H9 (cell line): Measurements from ENCODE around the gene MAN1A1. TPM values are rescaled to one million over a fixed set of nuclear protein-coding genes. Genes with fewer than 3 reads are reported as not detected.

ENCODE experiments used
- DNase-seq: peaks from one replicate; pipeline ENCODE4 v3.0.0-alpha.2; 2017
- H2AFZ ChIP-seq: one replicate; pipeline ENCODE4 v1.6.1; 2013; ENCODE audit warnings: mild to moderate bottlenecking, low read length, control low read depth, moderate library complexity
- H2AK5ac ChIP-seq: 2 replicates; pipeline ENCODE4 v1.6.1; 2013; ENCODE audit warnings: low read length, control low read depth, mixed read lengths; ENCODE audit not compliant: insufficient read length
- H2BK120ac ChIP-seq: one replicate; pipeline ENCODE4 v1.6.1; 2013; ENCODE audit warnings: low read depth, mild to moderate bottlenecking, low read length, control low read depth, inconsistent platforms; ENCODE audit not compliant: poor library complexity, severe bottlenecking
- H2BK12ac ChIP-seq: 2 replicates; pipeline ENCODE4 v1.6.1; 2013; ENCODE audit warnings: low read length, control low read depth, mixed read lengths, low read depth; ENCODE audit not compliant: insufficient read length
- H2BK15ac ChIP-seq: 2 replicates; pipeline ENCODE4 v1.6.1; 2013; ENCODE audit warnings: low read depth, low read length, control low read depth
- H2BK20ac ChIP-seq: one replicate; pipeline ENCODE4 v1.6.1; 2013; ENCODE audit warnings: low read depth, mild to moderate bottlenecking, low read length, control low read depth, inconsistent platforms; ENCODE audit not compliant: poor library complexity, severe bottlenecking
- H2BK5ac ChIP-seq: 2 replicates; pipeline ENCODE4 v1.6.1; 2013; ENCODE audit warnings: low read length, control low read depth, mixed read lengths; ENCODE audit not compliant: insufficient read length
- H3K14ac ChIP-seq: 2 replicates; pipeline ENCODE4 v1.6.1; 2013; ENCODE audit warnings: low read length, control low read depth; ENCODE audit not compliant: insufficient read depth
- H3K18ac ChIP-seq: 2 replicates; pipeline ENCODE4 v1.6.1; 2013; ENCODE audit warnings: low read depth, mild to moderate bottlenecking, mixed read lengths, low read length, control low read depth; ENCODE audit not compliant: insufficient read length
- H3K23ac ChIP-seq: 2 replicates; pipeline ENCODE4 v1.6.1; 2013; ENCODE audit warnings: low read length, control low read depth, mixed read lengths, low read depth; ENCODE audit not compliant: insufficient read length
- H3K23me2 ChIP-seq: 2 replicates; pipeline ENCODE4 v1.6.1; 2013; ENCODE audit warnings: low read depth, mild to moderate bottlenecking, mixed read lengths, low read length, control low read depth; ENCODE audit not compliant: insufficient read length, poor library complexity, severe bottlenecking
- H3K27ac ChIP-seq: 2 replicates; pipeline ENCODE4 v1.5.1; 2013; ENCODE audit warnings: low read length, control low read depth, mixed read lengths, low read depth; ENCODE audit not compliant: insufficient read length
- H3K27me3 ChIP-seq: 2 replicates; pipeline ENCODE4 v1.6.1; 2013; ENCODE audit warnings: low read length, control low read depth, inconsistent platforms; ENCODE audit not compliant: insufficient read depth
- H3K4ac ChIP-seq: 2 replicates; pipeline ENCODE4 v1.6.1; 2013; ENCODE audit warnings: low read depth, mild to moderate bottlenecking, control low read depth, inconsistent platforms, low read length, moderate library complexity
- H3K4me1 ChIP-seq: 2 replicates; pipeline ENCODE4 v1.6.1; 2013; ENCODE audit warnings: low read length, control low read depth, inconsistent platforms; ENCODE audit not compliant: insufficient read depth
- H3K4me2 ChIP-seq: 2 replicates; pipeline ENCODE4 v1.6.1; 2013; ENCODE audit warnings: low read length, control low read depth, mixed read lengths; ENCODE audit not compliant: insufficient read length, insufficient read depth
- H3K56ac ChIP-seq: 2 replicates; pipeline ENCODE4 v1.6.1; 2013; ENCODE audit warnings: low read depth, mild to moderate bottlenecking, mixed read lengths, low read length, control low read depth; ENCODE audit not compliant: insufficient read length
- H3K79me1 ChIP-seq: 2 replicates; pipeline ENCODE4 v1.6.1; 2013; ENCODE audit warnings: low read depth, mild to moderate bottlenecking, moderate library complexity, low read length, control low read depth, inconsistent platforms; ENCODE audit not compliant: insufficient read depth, poor library complexity, severe bottlenecking
- H3K79me2 ChIP-seq: 2 replicates; pipeline ENCODE4 v1.6.1; 2013; ENCODE audit warnings: low read length, control low read depth, inconsistent platforms; ENCODE audit not compliant: insufficient read depth
- H3K9ac ChIP-seq: 2 replicates; pipeline ENCODE4 v1.6.1; 2013; ENCODE audit warnings: low read length, control low read depth, mixed read lengths; ENCODE audit not compliant: insufficient read length; ENCODE audit errors: extremely low read depth
- H3K9me3 ChIP-seq: one replicate; pipeline ENCODE4 v1.6.1; 2013; ENCODE audit warnings: low read depth, low read length, inconsistent platforms; ENCODE audit not compliant: control insufficient read depth
- H3T11ph ChIP-seq: one replicate; pipeline ENCODE4 v1.6.1; 2013; ENCODE audit warnings: mild to moderate bottlenecking, low read length, control low read depth, inconsistent platforms
- H4K20me1 ChIP-seq: one replicate; pipeline ENCODE4 v1.6.1; 2013; ENCODE audit not compliant: control insufficient read depth, insufficient read length, insufficient read depth
- H4K5ac ChIP-seq: 2 replicates; pipeline ENCODE4 v1.6.1; 2013; ENCODE audit warnings: low read depth, mild to moderate bottlenecking, mixed read lengths, low read length, control low read depth; ENCODE audit not compliant: insufficient read length
- H4K8ac ChIP-seq: replicated peaks from 2 replicates; pipeline ENCODE4 v1.6.1; 2013; ENCODE audit warnings: low read length, control low read depth, mixed read lengths, low read depth; ENCODE audit not compliant: insufficient read length
- H4K91ac ChIP-seq: 2 replicates; pipeline ENCODE4 v1.6.1; 2013; ENCODE audit warnings: low read depth, mild to moderate bottlenecking, moderate library complexity, mixed read lengths, low read length, control low read depth; ENCODE audit not compliant: insufficient read length
- H3K27ac Mint-ChIP-seq, 3 experiments: 2 replicates in 2 of 3; 3 replicates in 1 of 3; pipeline ENCODE4 v1.8.0; 2020 to 2021; ENCODE audit warnings: mixed read lengths in 3 of 3, mild to moderate bottlenecking in 1 of 3, moderate library complexity in 1 of 3
- H3K27me3 Mint-ChIP-seq: 2 replicates; pipeline ENCODE4 v1.8.0; 2021; ENCODE audit warnings: low read depth, mild to moderate bottlenecking, moderate library complexity, mixed read lengths
- H3K36me3 Mint-ChIP-seq, 3 experiments: 2 replicates in 2 of 3; 3 replicates in 1 of 3; pipeline ENCODE4 v1.8.0; 2020 to 2021; ENCODE audit warnings: low read depth in 3 of 3, mixed read lengths in 3 of 3; ENCODE audit not compliant: insufficient read depth in 1 of 3
- H3K4me1 Mint-ChIP-seq, 2 experiments: 2 replicates each; pipeline ENCODE4 v1.8.0; 2020; ENCODE audit warnings: mixed read lengths in 2 of 2
- H3K4me3 Mint-ChIP-seq, 2 experiments: 2 replicates in 1 of 2; 3 replicates in 1 of 2; pipeline ENCODE4 v1.8.0; 2020 to 2021; ENCODE audit warnings: mild to moderate bottlenecking in 2 of 2, mixed read lengths in 2 of 2, moderate library complexity in 1 of 2
- H3K9me3 Mint-ChIP-seq, 2 experiments: 2 replicates in 1 of 2; 3 replicates in 1 of 2; pipeline ENCODE4 v1.8.0; 2020; ENCODE audit warnings: mild to moderate bottlenecking in 2 of 2, mixed read lengths in 2 of 2, moderate library complexity in 1 of 2
- CTCF ChIP-seq: fragments of 200-600 bp; sonication (generic); conservative IDR thresholded peaks from 3 replicates; pipeline ENCODE4 v1.8.0; 2021; ENCODE audit warnings: antibody characterized with exemption, mild to moderate bottlenecking
- WGBS: extraction: QIAGEN DNeasy Blood & Tissue Kit; methylation state at CpG from one replicate; pipeline ENCODE4 v1.1.7; 2013; ENCODE audit warnings: missing lambda C conversion rate, low lambda C conversion rate, mixed read lengths; ENCODE audit not compliant: insufficient read length; ENCODE audit errors: extremely low coverage; 5-methylcytosine and 5-hydroxymethylcytosine counted together
- total RNA-seq: library from RNA; stranded (reverse); gene quantifications from 2 replicates; pipeline ENCODE4 v1.2.1, GENCODE V29; 2021

The MAN1A1 gene
- total RNA-seq, 1 experiment from 2014 or later: 1.6 TPM

GRCh38 chr6:119330520-119331113 is 18.9 kb downstream of the MAN1A1 start:
- no peaks in the 10 kb centered on the region for H4K20me1 ChIP-seq
- no peak overlapping the region for H4K8ac ChIP-seq
- H2BK20ac ChIP-seq: no peak overlapping the region
- no peaks in the 10 kb centered on the region for H3K79me1 ChIP-seq
- H4K5ac ChIP-seq: no peak overlapping the region
- H3K23ac ChIP-seq: no peak overlapping the region
- H3K27me3 ChIP-seq: no peaks in the 10 kb centered on the region
- no peaks in the 10 kb centered on the region for H3K27me3 Mint-ChIP-seq
- H3K27ac ChIP-seq: no peak overlapping the region
- DNase-seq: no peak
- H3K9me3 Mint-ChIP-seq: no peaks in the 10 kb centered on the region
- H3K36me3 Mint-ChIP-seq: no peaks in the 10 kb centered on the region
- no peak for TF ChIP-seq CTCF
- no CpG with 5 or more reads among the region's 4 CpGs for WGBS
- no peak overlapping the region for H3K4me3 Mint-ChIP-seq
- no peak overlapping the region for H2BK5ac ChIP-seq
- H3T11ph ChIP-seq: no peak overlapping the region
- H3K18ac ChIP-seq: no peak overlapping the region
- no peaks in the 10 kb centered on the region; the same call in 1 of the 2 replicates for H3K4me1 ChIP-seq
- no peak overlapping the region for H2AFZ ChIP-seq
- no peak overlapping the region for H3K4me2 ChIP-seq
- no peak overlapping the region for H2BK12ac ChIP-seq
- H3K56ac ChIP-seq: no peak overlapping the region
- no peak overlapping the region for H2BK120ac ChIP-seq
- H4K91ac ChIP-seq: no peak overlapping the region
- no peaks in the 10 kb centered on the region for H3K79me2 ChIP-seq
- H3K14ac ChIP-seq: no peak overlapping the region
- no peak overlapping the region for H2AK5ac ChIP-seq
- no peak overlapping the region for H3K9ac ChIP-seq
- H3K4me1 Mint-ChIP-seq: peaks cover 7 to 13% of the 10 kb centered on the region in 2 experiments
- H3K27ac Mint-ChIP-seq: no peak overlapping the region
- no peaks in the 10 kb centered on the region for H3K23me2 ChIP-seq
- no peak overlapping the region for H3K4ac ChIP-seq
- H2BK15ac ChIP-seq: no peak overlapping the region
- no peaks in the 10 kb centered on the region for H3K9me3 ChIP-seq
